Neural progenitor cell (in vitro differentiated cells): Measurements from ENCODE around the gene ZDHHC13. TPM values are rescaled to one million over a fixed set of nuclear protein-coding genes. Genes with fewer than 3 reads are reported as not detected.

Source experiments
- DNase-seq: peaks from one replicate; pipeline ENCODE4 v3.0.0-alpha.2; 2016; ENCODE audit warnings: low spot score
- H2AFZ ChIP-seq: fragments of 200-600 bp; sonication (generic); replicated peaks from 2 replicates; pipeline ENCODE4 v1.6.1; 2016; ENCODE audit warnings: antibody characterized with exemption
- H3F3A ChIP-seq: fragments of 200-600 bp; sonication (generic); 2 replicates; pipeline ENCODE4 v1.6.1; 2016; ENCODE audit warnings: antibody characterized with exemption, low read depth
- H3K27ac ChIP-seq: fragments of 200-600 bp; sonication (generic); 2 replicates; pipeline ENCODE4 v1.5.1; 2016; ENCODE audit warnings: mild to moderate bottlenecking
- H3K27me3 ChIP-seq: fragments of 200-600 bp; sonication (generic); 2 replicates; pipeline ENCODE4 v1.6.1; 2016; ENCODE audit warnings: mild to moderate bottlenecking, moderate library complexity
- H3K36me3 ChIP-seq: fragments of 200-600 bp; sonication (generic); 2 replicates; pipeline ENCODE4 v1.5.1; 2016
- H3K4me1 ChIP-seq: fragments of 200-600 bp; sonication (generic); 2 replicates; pipeline ENCODE4 v1.6.1; 2016; ENCODE audit warnings: mixed run types
- H3K4me2 ChIP-seq: fragments of 200-600 bp; sonication (generic); 2 replicates; pipeline ENCODE4 v1.6.1; 2016
- H3K4me3 ChIP-seq: fragments of 200-600 bp; sonication (generic); 2 replicates; pipeline ENCODE4 v1.5.1; 2016
- H3K79me2 ChIP-seq: fragments of 200-600 bp; sonication (generic); 2 replicates; pipeline ENCODE4 v1.6.1; 2016; ENCODE audit warnings: low read depth
- H3K9ac ChIP-seq: fragments of 200-600 bp; sonication (generic); 2 replicates; pipeline ENCODE4 v1.6.1; 2016
- H3K9me3 ChIP-seq: fragments of 200-600 bp; sonication (generic); 2 replicates; pipeline ENCODE4 v1.5.1; 2016; ENCODE audit warnings: low read depth
- H4K20me1 ChIP-seq: fragments of 200-600 bp; sonication (generic); 2 replicates; pipeline ENCODE4 v1.6.1; 2016; ENCODE audit warnings: low read depth
- H3K27ac Mint-ChIP-seq: 3 replicates; pipeline ENCODE4 v1.8.0; 2021; ENCODE audit warnings: mixed read lengths
- H3K27me3 Mint-ChIP-seq: 2 replicates; pipeline ENCODE4 v1.8.0; 2022; ENCODE audit warnings: low read depth, mild to moderate bottlenecking, inconsistent platforms, moderate library complexity, mixed read lengths; ENCODE audit not compliant: insufficient read depth
- H3K36me3 Mint-ChIP-seq: 3 replicates; pipeline ENCODE4 v1.8.0; 2021; ENCODE audit warnings: mixed read lengths
- H3K4me1 Mint-ChIP-seq: 3 replicates; pipeline ENCODE4 v1.8.0; 2021; ENCODE audit warnings: mixed read lengths
- H3K4me3 Mint-ChIP-seq: 3 replicates; pipeline ENCODE4 v1.8.0; 2021; ENCODE audit warnings: mild to moderate bottlenecking, moderate library complexity, mixed read lengths
- H3K9me3 Mint-ChIP-seq: 3 replicates; pipeline ENCODE4 v1.8.0; 2020; ENCODE audit warnings: mixed read lengths
- EZH2 ChIP-seq: fragments of 200-600 bp; sonication (generic); IDR thresholded peaks from 2 replicates; pipeline ENCODE4 v1.6.1; 2017; ENCODE audit warnings: antibody characterized with exemption, mild to moderate bottlenecking, moderate library complexity
- EZH2phosphoT487 ChIP-seq: fragments of 200-600 bp; sonication (generic); IDR thresholded peaks from 2 replicates; pipeline ENCODE4 v1.6.1; 2017; ENCODE audit warnings: antibody characterized with exemption
- total RNA-seq: library from RNA; depleted of rRNA; stranded (reverse); fragments of >200 nt; gene quantifications from 2 replicates; pipeline ENCODE4 v1.2.3, GENCODE V29; 2015; ENCODE audit warnings: low replicate concordance
- TF ChIP-seq, protein P1 (sequence below): fragments of 200-600 bp; sonication (generic); IDR thresholded peaks from 2 replicates; pipeline ENCODE4 v1.5.1; 2017; ENCODE audit warnings: antibody characterized with exemption, mild to moderate bottlenecking

Gene ZDHHC13
- total RNA-seq, 1 donor from 2014 or later, result 43.4 TPM

- Histone ChIP-seq H3K36me3 (no peaks in the 10 kb centered on the region), H3K79me2 (no peaks in the 10 kb centered on the region), H3K27ac (no peak overlapping the region), H3K4me1 (no peaks in the 10 kb centered on the region), H3K4me3 (no peak overlapping the region), H3F3A (no peaks in the 10 kb centered on the region), H2AFZ (no peak overlapping the region), H3K4me2 (no peak overlapping the region), H4K20me1 (no peaks in the 10 kb centered on the region), H3K27me3 (no peaks in the 10 kb centered on the region), H3K9ac (no peak overlapping the region), H3K9me3 (no peaks in the 10 kb centered on the region)
- Mint-ChIP-seq H3K4me3 (no peak overlapping the region), H3K4me1 (peaks cover 3% of the 10 kb centered on the region), H3K36me3 (peaks cover 25% of the 10 kb centered on the region), H3K9me3 (no peaks in the 10 kb centered on the region), H3K27me3 (peaks cover 2% of the 10 kb centered on the region), H3K27ac (no peak overlapping the region)
- TF ChIP-seq EZH2phosphoT487 (no peak), EZH2 (no peak)
- TF ChIP-seq, protein P1, sequence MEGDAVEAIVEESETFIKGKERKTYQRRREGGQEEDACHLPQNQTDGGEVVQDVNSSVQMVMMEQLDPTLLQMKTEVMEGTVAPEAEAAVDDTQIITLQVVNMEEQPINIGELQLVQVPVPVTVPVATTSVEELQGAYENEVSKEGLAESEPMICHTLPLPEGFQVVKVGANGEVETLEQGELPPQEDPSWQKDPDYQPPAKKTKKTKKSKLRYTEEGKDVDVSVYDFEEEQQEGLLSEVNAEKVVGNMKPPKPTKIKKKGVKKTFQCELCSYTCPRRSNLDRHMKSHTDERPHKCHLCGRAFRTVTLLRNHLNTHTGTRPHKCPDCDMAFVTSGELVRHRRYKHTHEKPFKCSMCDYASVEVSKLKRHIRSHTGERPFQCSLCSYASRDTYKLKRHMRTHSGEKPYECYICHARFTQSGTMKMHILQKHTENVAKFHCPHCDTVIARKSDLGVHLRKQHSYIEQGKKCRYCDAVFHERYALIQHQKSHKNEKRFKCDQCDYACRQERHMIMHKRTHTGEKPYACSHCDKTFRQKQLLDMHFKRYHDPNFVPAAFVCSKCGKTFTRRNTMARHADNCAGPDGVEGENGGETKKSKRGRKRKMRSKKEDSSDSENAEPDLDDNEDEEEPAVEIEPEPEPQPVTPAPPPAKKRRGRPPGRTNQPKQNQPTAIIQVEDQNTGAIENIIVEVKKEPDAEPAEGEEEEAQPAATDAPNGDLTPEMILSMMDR, result no peak
- no peak for DNase-seq
Observed at GRCh38 chr11:19173964-19174638, 57.1 kb downstream of the ZDHHC13 start.

- H3K27ac Mint-ChIP-seq, result no peak overlapping the region
- peaks cover 3% of the 10 kb centered on the region for H3K4me1 Mint-ChIP-seq
- no peak overlapping the region for H3K4me3 Mint-ChIP-seq
- no peaks in the 10 kb centered on the region for H3K36me3 ChIP-seq
- H3K9me3 Mint-ChIP-seq, result no peaks in the 10 kb centered on the region
- H3F3A ChIP-seq, result no peaks in the 10 kb centered on the region
- no peak overlapping the region for H3K4me2 ChIP-seq
- no peak overlapping the region for H3K4me3 ChIP-seq
- no peaks in the 10 kb centered on the region for H4K20me1 ChIP-seq
- H3K9ac ChIP-seq, result no peak overlapping the region
- peaks cover 2% of the 10 kb centered on the region for H3K27me3 Mint-ChIP-seq
- DNase-seq, result no peak
- no peaks in the 10 kb centered on the region for H3K79me2 ChIP-seq
- H3K27me3 ChIP-seq, result no peaks in the 10 kb centered on the region
- TF ChIP-seq, protein P1, result no peak
- TF ChIP-seq EZH2 (no peak), EZH2phosphoT487 (no peak)
- no peak overlapping the region for H3K27ac ChIP-seq
- H2AFZ ChIP-seq, result no peak overlapping the region
- no peaks in the 10 kb centered on the region for H3K9me3 ChIP-seq
- H3K4me1 ChIP-seq, result no peaks in the 10 kb centered on the region
- peaks cover 25% of the 10 kb centered on the region for H3K36me3 Mint-ChIP-seq
Observed at GRCh38 chr11:19176629-19177186, 59.7 kb downstream of the ZDHHC13 start.

DNA sequence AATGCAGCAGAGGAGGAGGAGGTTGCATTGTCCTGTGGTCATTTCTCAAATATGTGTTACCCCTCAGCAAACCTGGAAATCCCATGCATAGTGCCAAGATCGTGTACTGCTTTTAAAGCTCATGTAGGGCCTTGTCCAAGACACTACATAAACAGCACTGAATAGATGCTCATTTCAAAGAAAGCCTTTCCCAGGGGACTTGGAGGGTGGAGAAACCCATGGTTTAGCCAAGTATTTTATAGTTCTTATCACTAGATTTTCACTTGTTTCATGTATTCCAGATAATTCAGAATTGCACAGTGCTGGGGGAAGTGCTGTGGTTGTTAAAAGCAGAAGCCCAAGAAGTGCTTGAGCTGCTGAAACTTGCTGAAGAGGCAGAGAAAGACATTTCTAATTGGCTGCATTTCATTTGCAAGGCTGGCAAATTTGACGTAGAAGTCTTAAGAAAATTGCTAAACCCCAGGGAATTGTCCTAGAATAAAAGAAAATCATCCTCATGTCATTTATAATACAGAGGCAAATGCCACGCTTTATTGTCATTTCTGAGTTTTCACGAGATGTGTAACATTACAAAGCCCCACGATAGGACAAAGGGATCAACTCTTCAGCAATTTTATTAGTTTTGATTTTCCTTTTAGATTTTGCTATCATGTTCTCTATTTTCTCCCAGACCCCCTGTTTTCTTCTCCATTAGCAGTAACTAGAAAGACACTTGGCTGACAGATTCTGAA is 64.7 kb downstream of the ZDHHC13 start:
- Histone ChIP-seq H3K4me2 (no peak overlapping the region), H3K27me3 (no peaks in the 10 kb centered on the region), H3K36me3 (no peaks in the 10 kb centered on the region), H3K79me2 (no peaks in the 10 kb centered on the region), H3K27ac (no peak overlapping the region), H3K4me3 (no peak overlapping the region), H3K9me3 (no peaks in the 10 kb centered on the region), H4K20me1 (no peaks in the 10 kb centered on the region), H2AFZ (no peak overlapping the region), H3F3A (no peaks in the 10 kb centered on the region), H3K9ac (no peak overlapping the region), H3K4me1 (no peaks in the 10 kb centered on the region)
- peaks cover 7% of the 10 kb centered on the region for H3K36me3 Mint-ChIP-seq
- no peak for DNase-seq
- no peak overlapping the region for H3K4me3 Mint-ChIP-seq
- no peak overlapping the region for H3K27ac Mint-ChIP-seq
- peaks cover 29% of the 10 kb centered on the region for H3K4me1 Mint-ChIP-seq
- TF ChIP-seq EZH2 (no peak), EZH2phosphoT487 (no peak)
- TF ChIP-seq, protein P1, result no peak
- H3K27me3 Mint-ChIP-seq, result peaks cover 18% of the 10 kb centered on the region
- peaks cover 5% of the 10 kb centered on the region for H3K9me3 Mint-ChIP-seq
